Cardiac fibroblast (primary cell): ENCODE results near the gene ADAMTS2.

Source experiments
- DNase-seq, 2 donors: peaks; one replicate each; pipeline versions ENCODE4 v3.0.0 to v3.0.0-alpha.2; 2010; ENCODE audit warnings: low read depth in 2 of 2
- H3K4me3 ChIP-seq, 2 donors: replicated peaks in 1 of 2; 1 replicate in 1 of 2; 2 replicates in 1 of 2; pipeline ENCODE4 v1.5.1; 2011; ENCODE audit warnings: low read depth in 2 of 2, low read length in 2 of 2, mild to moderate bottlenecking in 2 of 2, moderate library complexity in 1 of 2
- CTCF ChIP-seq: IDR thresholded peaks from one replicate; pipeline ENCODE4 v1.5.1; 2011; ENCODE audit warnings: low read depth, mild to moderate bottlenecking, low read length, inconsistent platforms

The ADAMTS2 gene

GRCh38 chr5:179127136-179128040, 217.9 kb downstream of the ADAMTS2 start:
- DNase-seq, result no peak
- no peak for TF ChIP-seq CTCF
- H3K4me3 ChIP-seq, result no peak overlapping the region

DNA sequence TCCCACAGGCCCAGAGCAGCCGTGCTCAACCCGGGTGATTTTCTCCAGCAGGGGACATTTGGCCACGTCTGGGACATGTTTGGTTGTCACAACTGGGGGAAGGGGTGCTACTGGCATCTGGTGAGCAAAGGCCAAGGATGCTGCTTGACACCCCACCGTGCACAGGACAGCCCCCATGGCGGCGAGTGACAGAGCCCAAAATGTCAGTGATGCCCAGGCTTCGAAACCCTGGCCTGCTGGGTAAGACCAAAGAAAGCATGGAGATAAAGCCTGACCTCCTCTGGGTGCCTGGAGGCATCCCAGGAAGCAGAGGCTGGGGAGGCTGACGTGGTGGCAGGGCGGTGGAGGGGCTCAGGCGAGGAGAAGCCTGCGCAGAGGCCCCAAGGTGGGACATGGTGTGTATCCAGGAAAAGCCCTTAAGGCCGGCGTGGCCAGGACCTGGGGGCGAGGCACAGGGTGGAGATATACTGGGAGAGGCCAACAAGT, 218.7 kb downstream of the ADAMTS2 start:
- no peak for DNase-seq
- H3K4me3 ChIP-seq, result no peak overlapping the region
- no peak for TF ChIP-seq CTCF

GRCh38 chr5:179125789-179126505, 219.3 kb downstream of the ADAMTS2 start:
- H3K4me3 ChIP-seq, result no peak overlapping the region
- TF ChIP-seq CTCF, result no peak
- no peak for DNase-seq

- no peak overlapping the region for H3K4me3 ChIP-seq
- TF ChIP-seq CTCF, result no peak
- no peak for DNase-seq
Observed at GRCh38 chr5:179124853-179125788, 220.1 kb downstream of the ADAMTS2 start.

DNA sequence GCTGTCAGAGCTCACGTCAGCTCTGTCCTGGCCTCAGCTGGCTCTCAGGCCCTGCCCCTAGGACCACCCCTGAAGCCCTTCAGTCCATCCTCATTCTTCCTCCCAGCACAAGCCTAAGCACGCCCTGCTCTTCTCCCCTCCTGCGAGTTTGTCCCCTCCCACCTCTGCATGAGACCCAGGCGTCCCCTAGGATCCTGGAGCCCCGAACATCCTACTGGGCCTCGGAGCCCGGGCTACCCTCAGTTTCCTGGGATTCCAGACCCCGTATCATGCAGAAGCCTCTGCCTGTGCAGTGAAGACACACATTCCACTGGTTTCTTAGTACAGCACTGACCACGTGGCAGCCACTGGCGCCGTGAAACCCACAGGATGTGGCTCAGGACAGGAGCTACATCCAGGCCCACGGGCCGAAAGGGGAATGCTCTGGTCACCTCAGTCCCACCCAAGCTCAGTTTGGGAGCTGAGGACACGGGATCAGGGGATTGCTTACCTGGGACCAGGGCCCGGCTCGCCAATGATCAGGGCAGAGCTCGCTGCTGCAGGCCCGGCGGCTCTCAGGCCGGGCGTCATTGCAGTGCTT, 220.9 kb downstream of the ADAMTS2 start:
- DNase-seq, result no peak
- no peak for TF ChIP-seq CTCF

More for the DNA sequence above, 220.9 kb downstream of the ADAMTS2 start:
- no peak overlapping the region for H3K4me3 ChIP-seq
